Breast epithelium (tissue), 4 donors: ENCODE data around the gene ARHGEF12. TPM values are rescaled to one million over a fixed set of nuclear protein-coding genes. Genes with fewer than 3 reads are reported as not detected.

Source experiments
- DNase-seq, 2 donors: peaks; one replicate each; pipeline ENCODE4 v3.0.0-alpha.2; 2019; ENCODE audit warnings: low spot score in 2 of 2
- H3K27ac ChIP-seq, 2 donors: fragments of 200-600 bp; sonication (generic) in 1 of 2; one replicate each; pipeline ENCODE4 v1.5.1; 2016 to 2019; ENCODE audit warnings: mild to moderate bottlenecking in 1 of 2
- H3K27me3 ChIP-seq, 2 donors: fragments of 200-600 bp; sonication (generic) in 1 of 2; one replicate each; pipeline versions ENCODE4 v1.5.1 to v1.6.0; 2017 to 2019; ENCODE audit warnings: control low read depth in 1 of 2, mild to moderate bottlenecking in 1 of 2
- H3K36me3 ChIP-seq: fragments of 200-600 bp; one replicate; pipeline ENCODE4 v1.5.1; 2019
- H3K4me1 ChIP-seq, 2 donors: fragments of 200-600 bp; sonication (generic); one replicate each; pipeline ENCODE4 v1.5.1; 2016 to 2019; ENCODE audit warnings: control low read depth in 1 of 2
- H3K4me3 ChIP-seq, 3 donors: fragments of 200-600 bp; sonication (generic); 1 replicate in 2 of 3; 2 replicates in 1 of 3; pipeline ENCODE4 v1.5.1; 2016 to 2019; ENCODE audit warnings: mild to moderate bottlenecking in 3 of 3, moderate library complexity in 2 of 3
- H3K9me3 ChIP-seq, 2 donors: fragments of 200-600 bp; sonication (generic) in 1 of 2; one replicate each; pipeline ENCODE4 v1.5.1; 2016 to 2019; ENCODE audit warnings: control low read depth in 1 of 2
- POLR2A ChIP-seq: fragments of 450-650 bp; IDR thresholded peaks from one replicate; pipeline ENCODE4 v1.6.1; 2016; ENCODE audit warnings: antibody characterized with exemption, mild to moderate bottlenecking, moderate library complexity
- POLR2AphosphoS5 ChIP-seq, 3 donors: sonication (generic); formaldehyde crosslinking; IDR thresholded peaks; one replicate each; pipeline ENCODE4 v1.6.1; 2017; ENCODE audit warnings: antibody characterized with exemption in 3 of 3
- intact Hi-C: fragments of 100-400 bp; cut with DNase I; formaldehyde crosslinking; loops from one replicate; pipeline ENCODE4 v1.15.1; 2023; ENCODE audit warnings: low total_unique reads
- total RNA-seq, 3 donors: library from RNA; depleted of rRNA; stranded (reverse); fragments of >200 nt; gene quantifications; one replicate each; pipeline ENCODE4 v1.1.0, GENCODE V29; 2016
- TF ChIP-seq, protein P1 (sequence below), 3 donors: fragments of 450-650 bp; IDR thresholded peaks; one replicate each; pipeline ENCODE4 v1.5.1; 2016 to 2017; ENCODE audit warnings: antibody characterized with exemption in 3 of 3, mild to moderate bottlenecking in 3 of 3, moderate library complexity in 3 of 3

Gene ARHGEF12
- total RNA-seq, 3 donors from 2014 or later = 83.4 to 192 (median 145) TPM

DNA sequence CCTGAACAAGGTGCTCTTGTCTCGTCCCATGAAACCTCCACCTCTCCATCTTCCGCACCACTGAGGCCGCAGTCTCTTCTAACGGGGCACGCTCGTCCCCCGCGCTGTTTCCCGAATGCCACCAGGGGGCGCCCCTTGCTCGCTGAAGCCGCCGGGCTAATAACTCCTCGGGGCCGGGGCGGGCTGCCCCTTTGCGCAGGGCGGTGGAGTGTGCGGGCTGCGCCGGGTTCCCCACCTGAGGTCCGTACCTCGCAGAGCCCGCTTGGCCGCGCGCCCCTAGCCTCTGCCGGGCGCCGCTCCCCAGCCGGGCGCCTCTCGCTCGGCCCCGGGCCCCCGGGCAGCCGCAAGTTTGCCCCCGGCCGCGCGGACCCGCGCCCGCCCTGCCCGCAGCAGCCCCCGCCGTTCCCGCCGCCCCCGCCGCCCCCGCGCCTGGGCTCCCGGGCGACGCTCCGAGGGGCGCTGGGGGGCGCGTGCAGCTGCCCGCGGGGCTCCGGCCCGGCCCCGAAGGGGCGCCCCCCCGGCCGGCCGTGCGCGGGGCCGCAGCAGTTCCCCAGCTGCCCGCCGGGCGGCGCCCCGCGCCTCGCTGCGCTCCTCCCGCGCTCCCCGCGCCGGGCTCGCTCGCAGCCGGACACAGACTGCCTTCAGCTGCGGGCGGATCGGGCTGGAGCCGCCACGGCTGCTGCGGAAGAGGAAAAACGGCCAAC, 175.1 kb downstream of the ARHGEF12 start, which contains the start of gene GRIK4:
TSS of gene GRIK4 (plus strand) at position 633 of the 704 bp plus-strand sequence. CDS start 148,571 bp downstream, outside the sequence.
- DNase-seq = peak; percentile 63 to 89
- no peaks in the 10 kb centered on the region for H3K36me3 ChIP-seq
- H3K27ac ChIP-seq = no peak within 1 kb of the TSS
- H3K4me3 ChIP-seq = peak within 1 kb of the TSS; percentile 38 to 78 (median 53)
- H3K27me3 ChIP-seq = no peaks in the 10 kb centered on the region
- TF ChIP-seq, protein P1, sequence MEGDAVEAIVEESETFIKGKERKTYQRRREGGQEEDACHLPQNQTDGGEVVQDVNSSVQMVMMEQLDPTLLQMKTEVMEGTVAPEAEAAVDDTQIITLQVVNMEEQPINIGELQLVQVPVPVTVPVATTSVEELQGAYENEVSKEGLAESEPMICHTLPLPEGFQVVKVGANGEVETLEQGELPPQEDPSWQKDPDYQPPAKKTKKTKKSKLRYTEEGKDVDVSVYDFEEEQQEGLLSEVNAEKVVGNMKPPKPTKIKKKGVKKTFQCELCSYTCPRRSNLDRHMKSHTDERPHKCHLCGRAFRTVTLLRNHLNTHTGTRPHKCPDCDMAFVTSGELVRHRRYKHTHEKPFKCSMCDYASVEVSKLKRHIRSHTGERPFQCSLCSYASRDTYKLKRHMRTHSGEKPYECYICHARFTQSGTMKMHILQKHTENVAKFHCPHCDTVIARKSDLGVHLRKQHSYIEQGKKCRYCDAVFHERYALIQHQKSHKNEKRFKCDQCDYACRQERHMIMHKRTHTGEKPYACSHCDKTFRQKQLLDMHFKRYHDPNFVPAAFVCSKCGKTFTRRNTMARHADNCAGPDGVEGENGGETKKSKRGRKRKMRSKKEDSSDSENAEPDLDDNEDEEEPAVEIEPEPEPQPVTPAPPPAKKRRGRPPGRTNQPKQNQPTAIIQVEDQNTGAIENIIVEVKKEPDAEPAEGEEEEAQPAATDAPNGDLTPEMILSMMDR (IDR thresholded peaks at IDR 0.05) = peak; percentile 84 to 94 (median 89)
- no peak for TF ChIP-seq POLR2AphosphoS5 (IDR thresholded peaks at IDR 0.05)
- H3K4me1 ChIP-seq = no peaks in the 10 kb centered on the region
- intact Hi-C loops = loop anchor here (10.0 kb wide), 1 partner anchor 174 kb away; no protein-coding TSS in a partner anchor
- no peaks in the 10 kb centered on the region for H3K9me3 ChIP-seq

DNA sequence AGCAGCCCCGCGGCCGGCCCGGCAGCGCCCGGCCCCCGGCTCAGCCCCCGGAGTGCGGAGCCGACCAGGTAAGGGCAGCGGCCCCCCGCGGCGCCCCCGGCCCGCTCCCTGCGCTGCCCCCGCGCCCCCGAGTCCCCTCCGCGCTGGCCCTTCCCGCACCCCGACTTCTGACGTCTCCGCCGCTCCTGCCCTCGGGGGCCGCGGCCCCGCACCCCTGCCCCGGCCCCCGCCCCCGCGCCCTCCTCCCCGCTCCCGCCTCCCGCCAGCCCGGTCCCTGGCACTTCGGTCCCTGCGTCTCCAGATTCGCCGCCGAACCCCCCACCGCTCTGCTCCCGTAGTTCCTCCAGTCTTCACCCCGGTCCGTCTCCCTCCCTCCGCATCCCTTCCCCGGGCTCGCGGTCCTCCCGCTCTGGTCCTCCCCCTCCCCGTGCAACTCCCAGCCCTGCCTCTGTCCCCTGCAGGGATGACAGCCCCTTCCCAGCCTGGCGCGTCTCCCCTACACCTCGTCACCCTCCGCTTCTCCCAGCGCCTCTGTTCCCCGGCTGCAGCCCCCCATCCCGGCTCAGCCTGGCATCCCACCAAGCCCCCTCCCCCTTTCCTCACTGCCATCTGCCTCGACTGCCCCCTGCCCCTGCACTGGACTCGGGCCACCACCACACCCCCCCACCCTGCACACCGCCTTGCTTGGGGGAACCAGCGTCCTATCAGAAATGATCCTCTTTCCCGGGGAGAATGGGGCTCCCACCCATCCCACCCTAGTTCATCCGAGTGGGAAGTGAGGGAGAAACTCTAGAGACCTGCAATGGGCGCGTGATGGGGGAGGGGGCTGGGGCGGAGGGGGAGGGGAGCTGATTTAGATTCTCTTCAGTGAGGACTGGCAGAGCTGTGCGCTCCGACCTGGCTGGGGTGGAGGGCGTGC, 175.9 kb downstream of the ARHGEF12 start:
- TF ChIP-seq, protein P1 (IDR thresholded peaks at IDR 0.05) = no peak
- TF ChIP-seq POLR2AphosphoS5 (IDR thresholded peaks at IDR 0.05) = no peak
- intact Hi-C loops = loop anchor here (10.0 kb wide), 1 partner anchor 173 kb away; no protein-coding TSS in a partner anchor
- Histone ChIP-seq H3K4me1 (no peaks in the 10 kb centered on the region), H3K9me3 (no peaks in the 10 kb centered on the region), H3K4me3 (peak overlapping the region in 2 of 3 donors; percentile 53 to 78), H3K27ac (no peak overlapping the region), H3K27me3 (no peaks in the 10 kb centered on the region), H3K36me3 (no peaks in the 10 kb centered on the region)
- DNase-seq = no peak

DNA sequence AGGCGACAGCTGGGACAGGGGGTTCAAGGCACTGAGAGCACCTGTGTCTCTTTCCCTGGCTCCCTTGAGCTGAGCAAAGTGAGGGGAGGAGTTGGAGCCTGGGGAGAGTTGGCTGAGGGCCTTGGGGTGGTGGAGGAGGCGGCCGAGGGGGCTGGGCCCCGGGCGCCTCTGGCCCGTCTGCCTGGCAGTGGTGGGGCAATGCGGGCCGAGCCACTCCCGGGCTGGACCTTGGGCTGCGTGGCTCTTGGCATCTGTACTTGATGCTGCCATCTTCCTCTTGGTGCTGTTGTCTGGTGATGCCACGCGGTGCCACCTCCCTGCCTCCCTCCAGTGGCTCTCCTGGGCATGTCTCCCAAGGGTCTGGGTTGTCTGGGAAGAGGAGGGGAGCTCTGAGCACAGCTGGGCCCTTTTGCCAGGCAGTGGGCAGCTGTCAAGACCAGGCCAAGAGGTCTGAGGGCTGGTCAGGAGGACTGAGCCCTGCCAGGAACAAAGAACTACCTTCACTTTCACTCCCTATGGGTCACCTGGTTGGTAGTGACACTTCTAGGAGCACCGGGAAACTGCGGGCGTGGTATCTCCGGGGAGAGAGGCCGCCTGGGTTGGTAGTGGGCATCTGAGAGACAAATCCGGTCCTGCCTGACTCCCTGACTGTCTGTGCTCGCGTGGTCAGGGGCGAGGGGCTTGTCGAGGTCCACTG, 176.7 kb downstream of the ARHGEF12 start:
- no peak for DNase-seq
- Histone ChIP-seq H3K4me3 (no peak overlapping the region), H3K9me3 (no peaks in the 10 kb centered on the region), H3K27ac (no peak overlapping the region), H3K36me3 (no peaks in the 10 kb centered on the region), H3K27me3 (no peaks in the 10 kb centered on the region), H3K4me1 (no peaks in the 10 kb centered on the region)
- intact Hi-C loops = loop anchor here (10.0 kb wide), 1 partner anchor 172 kb away; no protein-coding TSS in a partner anchor
- TF ChIP-seq, protein P1 (IDR thresholded peaks at IDR 0.05) = no peak

DNA sequence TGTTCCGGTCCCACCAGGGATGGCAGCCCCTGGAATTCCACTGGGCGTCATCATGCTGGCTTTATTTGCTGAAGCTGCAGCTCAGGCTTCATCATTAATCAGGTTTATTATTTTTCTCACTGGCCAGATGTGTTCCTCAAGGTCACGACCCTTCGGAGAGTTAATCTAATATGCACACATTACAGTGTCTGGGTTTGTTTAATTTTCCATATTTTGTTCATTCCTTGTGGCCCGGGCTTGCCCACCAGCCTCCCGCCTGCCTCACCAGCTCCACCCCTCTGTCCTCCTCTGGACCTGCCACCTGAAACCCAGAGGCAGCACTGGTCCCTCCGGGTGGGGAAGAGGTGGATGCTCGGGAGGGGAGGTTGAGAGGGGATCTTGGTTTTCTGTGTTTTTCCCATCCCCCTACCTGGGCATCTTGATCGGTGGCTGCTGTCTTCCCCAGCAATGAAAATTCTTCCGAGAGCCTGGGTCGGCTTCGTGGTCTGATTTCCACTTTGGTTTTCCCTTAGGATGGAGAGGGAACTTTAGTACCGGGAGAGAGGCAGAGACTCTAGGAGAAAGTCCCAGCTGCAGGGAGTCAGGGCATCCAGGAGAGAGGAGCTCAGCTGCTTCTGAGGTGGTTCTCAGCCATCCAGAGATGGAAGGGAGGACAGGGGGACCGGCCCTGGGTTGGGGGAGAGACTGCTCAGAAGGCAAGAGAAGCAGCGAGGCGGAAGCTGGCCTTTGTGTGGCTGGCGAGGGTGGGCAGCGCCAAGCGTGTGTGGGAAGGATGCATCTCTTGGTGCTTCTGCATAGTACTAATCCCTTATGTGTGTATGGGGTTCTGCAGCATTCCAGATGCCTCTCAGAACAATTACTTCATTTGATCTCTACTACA, 177.5 kb downstream of the ARHGEF12 start:
- intact Hi-C loops = loop anchor here (10.0 kb wide), 1 partner anchor 171 kb away; no protein-coding TSS in a partner anchor
- DNase-seq = no peak
- Histone ChIP-seq H3K36me3 (no peaks in the 10 kb centered on the region), H3K4me1 (no peaks in the 10 kb centered on the region), H3K4me3 (no peak overlapping the region), H3K27me3 (no peaks in the 10 kb centered on the region), H3K9me3 (no peaks in the 10 kb centered on the region), H3K27ac (no peak overlapping the region)
- TF ChIP-seq, protein P1 (IDR thresholded peaks at IDR 0.05) = no peak
- TF ChIP-seq POLR2AphosphoS5 (IDR thresholded peaks at IDR 0.05) (no peak), POLR2A (no peak)
